Measurements from ENCODE around the gene NRROS.

Gene NRROS

DNA sequence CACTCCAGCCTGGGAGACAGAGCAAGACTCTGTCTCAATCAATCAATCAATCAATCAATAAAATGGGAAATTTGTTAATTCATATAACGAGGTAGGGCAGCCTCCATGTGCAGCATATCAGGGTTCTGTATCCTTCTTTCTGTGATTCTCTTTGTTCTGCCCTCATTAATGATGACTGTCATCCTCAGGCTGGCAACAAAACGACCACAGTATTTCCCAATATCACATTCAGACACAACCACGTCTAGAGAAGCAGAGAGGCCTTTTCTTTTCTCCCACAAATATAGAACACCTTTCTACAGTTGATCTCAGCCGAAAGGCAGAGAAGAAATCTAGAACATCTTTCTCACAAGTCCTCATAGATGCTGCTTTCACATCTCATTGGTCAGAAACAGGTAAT is 61.3 kb downstream of the NRROS start:
- no peak for TF ChIP-seq POLR2A (IDR thresholded peaks at IDR 0.05; ENCODE audit: extremely low read depth, insufficient read length)
- TF ChIP-seq, protein P1, sequence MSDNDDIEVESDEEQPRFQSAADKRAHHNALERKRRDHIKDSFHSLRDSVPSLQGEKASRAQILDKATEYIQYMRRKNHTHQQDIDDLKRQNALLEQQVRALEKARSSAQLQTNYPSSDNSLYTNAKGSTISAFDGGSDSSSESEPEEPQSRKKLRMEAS (IDR thresholded peaks at IDR 0.05; ENCODE audit: low read depth, low read length), result no peak
- TF ChIP-seq MYC (IDR thresholded peaks at IDR 0.05; ENCODE audit: low read depth, low read length), result no peak
- TF ChIP-seq, protein P2, sequence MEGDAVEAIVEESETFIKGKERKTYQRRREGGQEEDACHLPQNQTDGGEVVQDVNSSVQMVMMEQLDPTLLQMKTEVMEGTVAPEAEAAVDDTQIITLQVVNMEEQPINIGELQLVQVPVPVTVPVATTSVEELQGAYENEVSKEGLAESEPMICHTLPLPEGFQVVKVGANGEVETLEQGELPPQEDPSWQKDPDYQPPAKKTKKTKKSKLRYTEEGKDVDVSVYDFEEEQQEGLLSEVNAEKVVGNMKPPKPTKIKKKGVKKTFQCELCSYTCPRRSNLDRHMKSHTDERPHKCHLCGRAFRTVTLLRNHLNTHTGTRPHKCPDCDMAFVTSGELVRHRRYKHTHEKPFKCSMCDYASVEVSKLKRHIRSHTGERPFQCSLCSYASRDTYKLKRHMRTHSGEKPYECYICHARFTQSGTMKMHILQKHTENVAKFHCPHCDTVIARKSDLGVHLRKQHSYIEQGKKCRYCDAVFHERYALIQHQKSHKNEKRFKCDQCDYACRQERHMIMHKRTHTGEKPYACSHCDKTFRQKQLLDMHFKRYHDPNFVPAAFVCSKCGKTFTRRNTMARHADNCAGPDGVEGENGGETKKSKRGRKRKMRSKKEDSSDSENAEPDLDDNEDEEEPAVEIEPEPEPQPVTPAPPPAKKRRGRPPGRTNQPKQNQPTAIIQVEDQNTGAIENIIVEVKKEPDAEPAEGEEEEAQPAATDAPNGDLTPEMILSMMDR (IDR thresholded peaks at IDR 0.05; ENCODE audit: low read depth, low read length), result no peak
- DNase-seq (ENCODE audit: low read depth), result peak; percentile 65

DNA sequence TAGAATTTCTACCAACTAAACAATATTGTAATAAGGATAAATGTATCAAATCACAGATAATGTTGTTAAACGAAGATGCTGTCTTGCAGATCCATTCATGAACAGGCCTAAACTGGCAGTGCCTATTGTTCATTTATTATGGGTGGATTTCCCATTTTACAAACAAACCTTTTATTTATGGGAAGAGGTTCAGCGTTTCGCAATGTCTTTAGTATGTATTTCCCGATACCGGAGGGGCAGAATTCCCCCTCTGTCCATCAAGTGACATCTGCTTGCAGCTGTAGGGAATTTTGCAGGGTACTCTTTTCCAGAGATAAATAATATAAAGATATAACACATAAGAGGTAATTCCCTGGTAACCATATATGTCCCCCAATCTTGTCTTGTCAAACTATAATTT is 66.8 kb downstream of the NRROS start:
- no peak overlapping the region for H3K4me3 ChIP-seq (ENCODE audit: low read depth, low read length)
- no peak for DNase-seq (ENCODE audit: low read depth)
- TF ChIP-seq, protein P1 (IDR thresholded peaks at IDR 0.05; ENCODE audit: low read depth, low read length), result no peak
- no peak for TF ChIP-seq POLR2A (IDR thresholded peaks at IDR 0.05; ENCODE audit: extremely low read depth, insufficient read length)
- TF ChIP-seq MYC (IDR thresholded peaks at IDR 0.05; ENCODE audit: low read depth, low read length), result no peak
- TF ChIP-seq, protein P2 (IDR thresholded peaks at IDR 0.05; ENCODE audit: low read depth, low read length), result no peak

More for the DNA sequence above, 61.3 kb downstream of the NRROS start:
- no peak overlapping the region for H3K4me3 ChIP-seq (ENCODE audit: low read depth, low read length)

DNA sequence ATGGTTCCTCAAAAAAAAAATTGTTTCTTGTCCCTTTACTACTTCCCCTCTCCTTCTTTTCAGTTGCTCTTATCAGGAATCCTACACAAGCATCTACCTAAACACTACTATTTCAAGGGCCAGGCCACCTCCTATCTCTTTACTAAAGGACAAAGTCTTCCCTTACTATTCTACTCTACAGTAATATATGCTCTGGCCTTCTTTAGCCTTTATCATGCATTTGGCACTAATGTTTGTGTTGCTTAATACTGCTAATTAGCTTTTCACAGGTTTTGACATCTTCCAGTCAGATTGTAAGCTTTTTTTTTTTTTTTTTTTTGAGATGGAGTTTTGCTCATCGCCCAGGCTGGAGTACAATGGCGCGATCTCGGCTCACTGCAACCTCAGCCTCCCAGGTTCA is 67.2 kb downstream of the NRROS start:
- TF ChIP-seq POLR2A (IDR thresholded peaks at IDR 0.05; ENCODE audit: extremely low read depth, insufficient read length) (no peak), MYC (IDR thresholded peaks at IDR 0.05; ENCODE audit: low read depth, low read length) (no peak)
- TF ChIP-seq, protein P2 (IDR thresholded peaks at IDR 0.05; ENCODE audit: low read depth, low read length), result no peak
- TF ChIP-seq, protein P1 (IDR thresholded peaks at IDR 0.05; ENCODE audit: low read depth, low read length), result no peak
- no peak overlapping the region for H3K4me3 ChIP-seq (ENCODE audit: low read depth, low read length)
- no peak for DNase-seq (ENCODE audit: low read depth)

DNA sequence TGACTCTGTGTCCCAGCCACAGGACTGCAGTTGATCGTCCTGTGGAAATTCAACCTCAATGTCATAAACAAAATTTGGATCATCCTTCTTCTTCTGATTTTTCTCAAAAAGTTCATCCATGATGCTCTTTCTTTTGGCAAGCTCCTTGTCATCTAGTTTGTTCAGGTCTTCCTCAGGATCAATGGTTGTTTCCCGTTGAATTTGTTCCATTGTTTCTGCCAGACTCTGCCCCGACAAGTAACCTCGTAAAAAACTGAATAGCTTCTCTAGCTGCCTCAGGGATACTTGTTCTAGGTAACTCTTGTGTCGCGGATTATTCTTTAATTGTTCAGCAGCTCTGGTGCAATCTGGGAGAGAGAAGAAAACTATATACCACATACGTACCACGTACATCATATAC is 68.1 kb downstream of the NRROS start:
- TF ChIP-seq, protein P2 (IDR thresholded peaks at IDR 0.05; ENCODE audit: low read depth, low read length), result no peak
- TF ChIP-seq, protein P1 (IDR thresholded peaks at IDR 0.05; ENCODE audit: low read depth, low read length), result no peak
- TF ChIP-seq POLR2A (IDR thresholded peaks at IDR 0.05; ENCODE audit: extremely low read depth, insufficient read length) (no peak), MYC (IDR thresholded peaks at IDR 0.05; ENCODE audit: low read depth, low read length) (no peak)
- DNase-seq (ENCODE audit: low read depth), result no peak
- no peak overlapping the region for H3K4me3 ChIP-seq (ENCODE audit: low read depth, low read length)

DNA sequence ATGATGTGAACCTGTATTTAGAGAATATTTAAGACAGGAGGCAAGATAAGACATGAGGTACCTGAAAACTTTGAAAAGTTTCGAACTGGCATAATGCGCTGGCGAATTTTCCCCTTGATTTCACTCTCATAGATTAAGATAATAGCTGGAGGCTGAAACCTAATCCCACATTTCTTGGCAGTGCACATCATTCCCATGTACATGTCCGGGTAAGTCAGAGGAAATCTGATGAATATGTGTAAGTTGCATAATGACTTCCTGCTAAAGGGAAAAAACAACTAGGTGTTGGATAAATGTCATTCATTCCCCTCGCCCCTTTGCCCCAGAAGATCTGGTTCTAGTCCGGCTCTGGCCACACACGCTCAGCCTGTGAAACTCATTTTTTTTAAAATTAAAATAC is 69.0 kb downstream of the NRROS start:
- DNase-seq (ENCODE audit: low read depth), result no peak
- H3K4me3 ChIP-seq (ENCODE audit: low read depth, low read length), result no peak overlapping the region
- TF ChIP-seq, protein P2 (IDR thresholded peaks at IDR 0.05; ENCODE audit: low read depth, low read length), result no peak
- TF ChIP-seq POLR2A (IDR thresholded peaks at IDR 0.05; ENCODE audit: extremely low read depth, insufficient read length), result no peak
- no peak for TF ChIP-seq MYC (IDR thresholded peaks at IDR 0.05; ENCODE audit: low read depth, low read length)
- TF ChIP-seq, protein P1 (IDR thresholded peaks at IDR 0.05; ENCODE audit: low read depth, low read length), result no peak

Data from NB4 (cell line).